Uterus (tissue), 2 donors: ENCODE results near the gene AARSD1.

Experiments
- CTCF ChIP-seq, 4 experiments: fragments of 200-600 bp in 2 of 4; fragments of 450-650 bp in 2 of 4; sonication (generic) in 2 of 4; IDR thresholded peaks; one replicate each; pipeline ENCODE4 v1.5.1; 2016 to 2019; ENCODE audit warnings: antibody characterized with exemption in 4 of 4, mild to moderate bottlenecking in 2 of 4, moderate library complexity in 1 of 4
- POLR2A ChIP-seq, 2 donors: fragments of 450-650 bp; IDR thresholded peaks; one replicate each; pipeline ENCODE4 v1.6.1; 2016; ENCODE audit warnings: antibody characterized with exemption in 2 of 2, mild to moderate bottlenecking in 1 of 2, moderate library complexity in 1 of 2

- TF ChIP-seq CTCF (IDR thresholded peaks at IDR 0.05) (no peak), POLR2A (IDR thresholded peaks at IDR 0.05) (no peak)
Observed at GRCh38 chr17:43013296-43013695, 49.0 kb upstream of the AARSD1 start.
